GM19328 (cell line): ENCODE measurements around the gene ZNF675.
"Not testable (repeated sequence)": the region's sequence is repeated elsewhere in the genome, so short reads cannot be mapped to it uniquely, and the experiment has no call there.

Source experiments
- ATAC-seq: cut with Tn5 transposase; IDR thresholded peaks from one replicate; pipeline ENCODE4 v1.9.1; 2021; ENCODE audit warnings: mild to moderate bottlenecking, moderate library complexity; ENCODE audit not compliant: unreplicated experiment

ZNF675 gene

DNA sequence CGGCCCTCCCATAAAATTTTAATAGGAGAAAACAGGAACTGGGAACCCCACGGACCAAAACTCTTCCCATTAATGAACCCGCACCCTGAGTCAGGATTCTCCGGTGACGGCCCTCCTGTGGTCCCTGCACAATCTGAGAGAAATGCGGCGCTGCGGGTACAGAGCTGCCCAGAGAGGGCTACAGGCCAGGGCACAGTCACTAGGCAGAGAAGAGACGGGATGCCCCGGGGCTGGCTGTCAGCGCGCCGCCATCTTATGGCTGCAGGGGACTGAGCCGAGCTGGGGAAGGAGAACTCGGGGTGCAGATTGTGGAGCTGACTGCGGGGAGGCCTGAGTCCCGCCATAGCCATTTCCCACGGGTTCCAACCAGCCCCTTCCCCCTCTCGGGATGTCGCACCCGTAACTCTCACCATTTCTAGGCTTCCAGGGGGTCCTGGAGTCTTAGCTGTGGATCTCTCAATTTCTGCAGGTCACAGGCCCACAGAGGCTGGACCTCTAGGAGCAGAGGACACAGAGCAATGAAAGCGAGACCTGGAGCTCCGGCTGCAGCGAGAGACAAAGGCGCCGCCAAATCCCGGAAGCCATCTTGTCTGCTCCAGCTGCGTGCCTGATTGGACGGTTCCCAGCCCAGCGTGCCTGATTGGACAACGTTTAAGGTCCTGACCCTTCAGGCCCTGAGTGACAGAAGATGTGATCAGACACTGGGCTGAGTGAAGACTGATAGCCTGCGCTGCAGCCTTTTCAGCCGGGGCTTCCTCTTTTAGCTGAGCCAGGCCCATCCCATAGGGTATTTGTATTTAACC lies at the start of gene ZNF675:
Gene ZNF675 (minus strand): TSS at position 592 of the 803 bp plus-strand sequence. CDS start 179 bp downstream, at position 413.
- ATAC-seq = peak; percentile 78

DNA sequence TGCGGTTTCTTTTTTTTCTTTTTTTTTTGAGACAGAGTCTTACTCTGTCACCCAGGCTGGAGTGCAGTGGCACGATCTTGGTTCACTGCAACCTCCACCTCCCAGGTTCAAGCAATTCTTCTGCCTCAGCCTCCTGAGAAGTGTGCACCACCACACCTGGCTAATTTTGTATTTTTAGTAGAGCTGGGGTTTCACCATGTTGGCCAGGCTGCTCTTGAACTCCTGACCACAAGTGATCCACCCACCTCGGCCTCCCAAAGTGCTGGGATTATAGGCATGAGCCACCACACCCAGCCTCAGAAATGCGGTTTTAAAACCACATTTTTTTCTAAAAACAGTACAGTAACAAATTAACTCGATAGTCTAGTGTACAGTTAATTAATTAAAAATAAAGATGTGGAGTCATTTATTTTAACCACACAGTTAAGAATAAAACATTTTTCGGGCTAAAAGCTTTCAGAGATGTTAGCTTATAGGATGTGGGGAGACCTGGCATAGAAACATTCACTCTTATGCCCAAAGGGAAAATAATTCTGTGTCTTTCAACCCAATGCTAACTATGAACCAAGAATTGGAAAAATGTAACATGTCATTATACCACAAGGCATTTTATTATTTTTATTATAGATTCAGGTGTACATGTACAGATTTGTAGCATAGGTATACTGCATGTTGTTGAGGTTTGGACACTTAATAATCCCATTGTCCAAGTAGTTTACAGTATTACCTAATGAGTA lies 43.9 kb upstream of the ZNF675 start:
- ATAC-seq = not testable (repeated sequence)

DNA sequence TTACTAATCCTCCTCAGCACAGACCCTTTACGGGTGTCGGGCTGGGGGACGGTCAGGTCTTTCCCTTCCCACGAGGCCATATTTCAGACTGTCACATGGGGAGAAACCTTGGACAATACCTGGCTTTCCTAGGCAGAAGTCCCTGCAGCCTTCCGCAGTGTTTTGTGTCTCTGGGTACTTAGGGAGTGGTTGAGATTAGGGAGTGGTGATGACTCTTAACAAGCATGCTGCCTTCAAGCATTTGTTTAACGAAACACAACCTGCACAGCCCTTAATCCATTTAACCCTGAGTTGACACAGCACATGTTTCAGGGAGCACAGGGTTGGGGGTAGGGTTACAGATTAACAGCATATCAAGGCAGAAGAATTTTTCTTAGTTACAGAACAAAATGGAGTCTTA lies 37.1 kb upstream of the ZNF675 start:
- ATAC-seq = not testable (repeated sequence)

DNA sequence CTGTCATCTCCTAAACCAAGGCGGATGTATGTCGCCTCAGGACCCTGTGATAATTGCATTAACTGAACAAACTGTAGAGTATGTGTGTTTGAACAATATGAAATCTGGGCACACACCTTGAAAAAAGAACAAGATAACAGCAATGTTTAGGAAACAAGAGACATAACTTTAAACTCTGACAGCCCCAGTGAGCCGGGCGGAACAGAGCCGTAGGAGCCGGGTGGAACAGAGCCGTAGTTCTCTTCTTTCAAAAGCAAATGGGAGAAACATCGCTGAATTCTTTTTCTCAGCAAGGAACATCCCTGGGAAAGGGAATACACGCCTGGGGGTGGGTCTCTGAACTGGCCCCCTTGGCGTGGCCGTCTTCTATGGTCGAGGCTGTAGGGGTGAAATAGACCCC lies 31.8 kb upstream of the ZNF675 start:
- no peak for ATAC-seq

DNA sequence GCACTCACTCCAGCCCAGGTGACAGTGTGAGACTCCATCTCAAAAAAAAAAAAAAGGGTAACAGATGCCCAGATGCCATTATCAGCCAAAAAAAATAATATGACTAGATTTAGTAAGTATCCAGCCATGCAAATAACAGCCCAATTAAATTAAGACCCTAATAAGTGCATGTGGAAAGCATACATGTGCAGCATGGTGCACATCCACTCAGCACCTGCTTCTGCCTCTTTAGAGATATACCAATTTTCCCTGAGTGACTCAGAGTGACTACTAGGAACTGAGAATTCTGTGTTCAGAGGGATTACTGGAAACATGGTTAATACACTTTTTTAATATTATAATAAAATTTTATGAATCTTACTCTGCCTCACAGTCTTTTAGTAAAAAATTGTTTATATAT lies 29.8 kb upstream of the ZNF675 start:
- no peak for ATAC-seq

DNA sequence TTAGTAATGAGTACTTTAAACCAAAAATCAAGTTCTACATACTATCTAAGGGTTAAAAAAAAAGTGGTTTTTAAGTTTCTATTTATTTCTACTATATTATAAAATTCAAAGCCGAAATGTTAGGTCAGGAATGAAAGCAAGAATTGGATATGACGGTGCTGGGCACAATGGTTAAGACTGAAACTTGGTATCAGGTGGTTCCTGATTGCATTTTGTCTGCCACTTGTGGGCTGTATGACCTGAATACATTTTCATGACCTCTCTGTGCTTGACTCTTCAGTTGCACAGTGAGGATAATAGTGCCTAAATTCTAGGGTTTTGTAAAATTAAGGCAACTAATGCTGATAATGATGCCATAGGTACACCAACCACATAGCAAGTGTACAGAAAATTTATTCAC lies 22.3 kb upstream of the ZNF675 start:
- ATAC-seq = no peak

DNA sequence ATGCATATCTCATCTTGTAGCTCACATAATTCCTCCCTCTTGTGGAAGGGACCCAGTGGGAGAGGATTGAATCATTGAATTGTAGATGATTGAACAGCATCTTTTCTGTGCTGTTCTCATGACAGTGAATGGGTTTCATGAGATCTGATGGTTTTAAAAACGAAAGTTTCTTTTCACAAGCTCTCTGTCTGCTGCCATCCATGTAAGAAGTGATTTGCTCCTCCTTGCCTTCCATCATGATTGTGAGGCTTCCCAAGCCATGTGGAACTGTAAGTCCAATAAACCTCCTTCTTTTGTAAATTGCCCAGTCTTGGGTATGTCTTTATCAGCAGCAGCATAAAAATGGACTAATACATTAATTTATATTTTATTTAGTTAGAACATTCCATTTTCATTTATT lies 19.6 kb upstream of the ZNF675 start:
- ATAC-seq = no peak

DNA sequence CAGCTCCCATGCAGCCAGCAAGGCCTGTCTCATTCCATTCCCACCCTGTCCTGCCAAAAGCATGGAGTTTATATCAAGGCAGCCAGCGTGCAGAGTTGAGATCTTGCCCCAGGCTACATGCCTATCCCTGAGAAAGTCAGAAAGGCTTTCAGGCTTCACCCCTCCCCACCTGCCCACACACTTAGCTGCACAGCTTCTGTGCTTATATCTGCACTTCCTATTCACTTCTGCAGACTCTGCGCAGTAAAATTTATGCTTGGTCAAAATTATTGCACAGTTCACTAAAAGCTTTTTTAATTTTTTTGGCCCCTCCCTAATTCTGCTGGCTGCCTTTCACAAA lies 12.5 kb upstream of the ZNF675 start:
- no peak for ATAC-seq

DNA sequence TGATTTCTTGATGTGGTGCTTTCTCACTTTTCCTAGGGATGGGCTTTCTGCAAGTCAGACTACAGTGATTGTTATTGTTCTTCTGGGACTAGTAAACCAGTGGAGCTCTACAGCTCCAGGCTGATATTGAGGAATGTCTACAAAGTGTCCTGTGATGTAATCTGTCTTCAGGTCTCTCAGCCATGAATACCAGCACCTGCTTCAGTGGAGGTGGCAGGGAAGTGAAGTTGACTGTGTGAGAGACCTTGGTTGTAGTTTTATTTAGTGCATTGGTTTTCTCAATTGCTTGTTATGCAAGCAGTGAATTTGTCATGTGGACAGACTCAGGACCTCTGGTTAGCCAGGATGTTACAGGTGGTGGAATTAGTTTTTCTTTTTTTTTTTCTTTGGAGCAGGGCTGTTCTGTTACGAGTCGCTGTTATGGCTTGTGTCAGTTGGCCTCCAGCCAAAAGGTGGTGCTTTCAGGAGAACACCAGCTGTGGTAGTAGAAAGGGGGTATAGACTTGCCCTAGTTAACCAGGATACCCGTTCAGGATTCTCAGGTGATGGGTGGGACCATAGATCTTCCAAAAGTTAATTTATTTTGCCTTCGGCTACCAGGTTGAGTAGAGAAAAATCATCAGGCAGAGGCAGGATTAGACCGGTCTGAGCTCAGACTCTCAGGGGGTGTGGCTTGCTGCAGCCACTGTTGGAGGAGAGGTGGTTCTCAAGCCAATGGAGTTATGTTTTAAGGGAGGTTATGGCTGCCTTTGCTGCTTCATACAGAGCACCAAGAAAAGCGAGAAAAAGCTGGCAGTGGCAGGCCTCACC lies 11.9 kb upstream of the ZNF675 start:
- ATAC-seq = no peak

DNA sequence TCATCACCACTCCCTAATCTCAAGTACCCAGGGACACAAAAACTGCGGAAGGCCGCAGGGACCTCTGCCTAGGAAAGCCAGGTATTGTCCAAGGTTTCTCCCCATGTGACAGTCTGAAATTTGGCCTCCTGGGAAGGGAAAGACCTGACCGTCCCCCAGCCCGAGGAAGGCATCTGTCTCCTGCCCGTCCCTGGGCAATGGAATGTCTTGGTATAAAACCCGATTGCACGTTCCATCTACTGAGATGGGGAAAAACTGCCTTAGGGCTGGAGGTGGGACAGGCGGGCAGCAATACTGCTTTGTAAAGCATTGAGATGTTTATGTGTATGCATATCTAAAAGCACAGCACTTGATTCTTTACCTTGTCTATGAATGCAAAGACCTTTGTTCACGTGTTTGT lies 5.9 kb upstream of the ZNF675 start:
- not testable (repeated sequence) for ATAC-seq

DNA sequence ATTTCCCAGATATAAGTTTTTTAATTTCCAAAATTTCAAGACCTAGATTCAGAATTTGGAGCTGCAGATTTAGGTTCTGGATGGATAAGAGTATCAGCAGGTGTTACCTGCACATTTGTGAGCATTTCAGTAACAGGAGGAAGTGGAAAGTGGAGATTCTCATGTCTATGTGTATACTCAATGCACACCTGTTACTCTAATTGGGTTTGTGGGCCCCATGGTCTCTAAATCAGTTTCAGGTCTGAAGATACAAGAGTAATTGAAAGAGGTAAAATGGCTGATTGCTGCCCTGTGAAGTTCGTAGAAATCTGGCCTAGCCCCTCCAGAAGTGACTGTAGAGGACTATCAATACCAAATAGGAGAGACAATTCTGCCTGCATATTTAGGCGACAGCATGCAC lies 13.9 kb downstream of the ZNF675 start:
- no peak for ATAC-seq

DNA sequence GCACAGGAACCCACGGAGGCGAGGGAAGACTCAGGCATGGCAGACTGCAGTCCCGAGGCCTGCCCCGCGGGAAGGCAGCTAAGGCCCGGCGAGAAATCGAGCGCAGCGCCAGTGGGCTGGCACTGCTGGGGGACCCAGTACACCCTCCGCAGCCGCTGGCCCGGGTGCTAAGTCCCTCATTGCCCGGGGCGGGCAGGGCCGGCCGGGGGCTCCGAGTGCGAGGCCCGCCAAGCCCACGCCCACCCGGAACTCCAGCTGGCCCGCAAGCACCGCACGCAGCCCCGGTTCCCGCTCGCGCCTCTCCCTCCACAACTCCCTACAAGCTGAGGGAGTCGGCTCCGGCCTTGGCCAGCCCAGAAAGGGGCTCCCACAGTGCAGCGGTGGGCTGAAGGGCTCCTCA lies 18.4 kb downstream of the ZNF675 start:
- not testable (repeated sequence) for ATAC-seq

DNA sequence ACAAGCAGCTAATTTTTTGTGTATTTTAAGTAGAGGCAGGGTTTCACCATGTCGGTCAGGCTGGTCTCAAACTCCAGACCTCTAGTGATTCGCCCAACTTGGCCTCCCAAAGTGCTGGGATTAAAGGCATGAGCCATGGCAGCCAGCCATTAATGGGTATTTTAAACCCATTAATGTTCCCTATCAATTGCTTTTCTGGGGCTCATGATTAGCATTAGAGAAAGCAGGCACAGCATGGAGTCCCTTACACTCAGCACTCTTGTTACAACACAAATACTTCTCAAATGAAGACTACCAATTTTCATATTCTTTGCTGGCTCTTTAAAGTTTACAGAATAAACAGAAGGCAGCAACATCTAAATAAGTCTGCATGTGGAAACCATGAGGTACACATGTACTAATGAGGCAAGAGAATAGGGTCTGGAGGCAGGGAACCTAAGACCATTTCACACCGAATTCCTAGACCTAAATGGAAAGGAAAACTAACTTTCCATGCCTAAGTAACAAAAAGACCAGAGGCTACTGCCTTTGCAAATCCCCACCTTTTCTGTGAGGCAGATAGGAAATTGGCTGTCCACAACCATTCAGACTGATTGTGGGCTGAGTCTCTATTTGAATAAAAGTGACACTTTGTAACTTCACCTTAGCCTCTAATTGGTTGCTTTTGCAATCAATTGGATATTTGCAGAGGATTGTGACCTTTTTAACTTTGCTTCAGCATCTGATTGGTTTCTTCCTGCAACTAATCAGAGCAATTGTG lies 21.2 kb downstream of the ZNF675 start:
- ATAC-seq = no peak

DNA sequence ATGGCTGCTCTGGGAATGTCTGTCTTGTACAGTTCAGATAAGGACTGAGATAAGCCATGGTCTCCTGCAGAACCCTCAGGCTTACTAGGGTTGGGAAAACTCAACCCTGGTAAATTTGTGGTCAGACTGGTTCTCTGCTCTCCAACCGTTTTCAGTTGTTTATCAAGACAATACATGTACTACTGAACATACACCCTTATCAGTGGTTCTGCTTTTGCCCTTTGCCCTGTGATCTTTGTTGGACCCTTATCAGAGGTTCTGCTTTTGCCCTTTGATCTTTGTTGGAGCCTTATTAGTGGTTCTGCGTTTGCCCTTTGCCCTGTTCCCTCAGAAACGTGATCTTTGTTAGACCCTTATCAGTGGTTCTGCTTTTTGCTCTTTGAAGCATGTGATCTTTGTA lies 37.2 kb downstream of the ZNF675 start:
- not testable (repeated sequence) for ATAC-seq
